Activated naive CD8-positive, alpha-beta T cell treated with anti-CD3 and anti-CD28 coated beads, Interleukin-2, amount 50 U/mL, for 24 hours (primary cell): ENCODE measurements around the gene RPS2.

ENCODE experiments used
- ATAC-seq: fragments of 150-1000 bp; cut with Tn5 transposase; one replicate; pipeline ENCODE4 v1.10.0; 2021
- DNase-seq: peaks from one replicate; pipeline ENCODE4 v3.0.0; 2021
- H3K27ac Mint-ChIP-seq: one replicate; pipeline ENCODE4 v1.8.0; 2021; ENCODE audit warnings: mild to moderate bottlenecking, mixed read lengths
- H3K27me3 Mint-ChIP-seq: one replicate; pipeline ENCODE4 v1.8.0; 2021; ENCODE audit warnings: mixed read lengths
- H3K36me3 Mint-ChIP-seq: one replicate; pipeline ENCODE4 v1.8.0; 2021; ENCODE audit warnings: low read depth, mixed read lengths
- H3K4me1 Mint-ChIP-seq: one replicate; pipeline ENCODE4 v1.8.0; 2021; ENCODE audit warnings: mixed read lengths
- H3K4me3 Mint-ChIP-seq: one replicate; pipeline ENCODE4 v1.8.0; 2021; ENCODE audit warnings: mild to moderate bottlenecking, moderate library complexity, mixed read lengths
- H3K9me3 Mint-ChIP-seq: one replicate; pipeline ENCODE4 v1.8.0; 2021; ENCODE audit warnings: mixed read lengths

The RPS2 gene

DNA sequence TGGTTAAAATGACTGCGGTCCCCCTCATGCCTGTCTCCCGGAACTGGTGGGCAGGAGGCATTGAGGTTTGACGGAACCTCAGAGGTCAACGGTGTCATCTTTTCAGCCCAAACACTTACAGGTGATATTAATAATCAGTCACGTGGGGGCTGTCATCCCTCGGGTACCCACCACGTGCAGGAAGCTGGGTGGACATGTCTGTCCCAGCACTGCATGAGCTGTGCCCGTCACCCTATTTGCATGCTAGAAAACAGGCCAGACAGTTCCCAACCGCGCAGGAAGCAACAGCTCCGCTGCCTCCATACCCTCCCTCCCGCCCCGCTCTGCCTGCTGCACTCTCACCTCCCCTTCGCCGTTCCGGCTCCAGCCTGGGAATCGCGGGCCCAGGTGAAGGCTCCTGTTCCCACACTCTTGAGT lies 26.5 kb upstream of the RPS2 start:
- DNase-seq = peak; percentile 69
- ATAC-seq = peak; percentile 61
- Mint-ChIP-seq H3K36me3 (no peaks in the 10 kb centered on the region), H3K27me3 (peaks cover 13% of the 10 kb centered on the region), H3K4me3 (peak overlapping the region; percentile 70), H3K27ac (peak overlapping the region; percentile 82), H3K4me1 (peaks cover 33% of the 10 kb centered on the region), H3K9me3 (no peaks in the 10 kb centered on the region)

DNA sequence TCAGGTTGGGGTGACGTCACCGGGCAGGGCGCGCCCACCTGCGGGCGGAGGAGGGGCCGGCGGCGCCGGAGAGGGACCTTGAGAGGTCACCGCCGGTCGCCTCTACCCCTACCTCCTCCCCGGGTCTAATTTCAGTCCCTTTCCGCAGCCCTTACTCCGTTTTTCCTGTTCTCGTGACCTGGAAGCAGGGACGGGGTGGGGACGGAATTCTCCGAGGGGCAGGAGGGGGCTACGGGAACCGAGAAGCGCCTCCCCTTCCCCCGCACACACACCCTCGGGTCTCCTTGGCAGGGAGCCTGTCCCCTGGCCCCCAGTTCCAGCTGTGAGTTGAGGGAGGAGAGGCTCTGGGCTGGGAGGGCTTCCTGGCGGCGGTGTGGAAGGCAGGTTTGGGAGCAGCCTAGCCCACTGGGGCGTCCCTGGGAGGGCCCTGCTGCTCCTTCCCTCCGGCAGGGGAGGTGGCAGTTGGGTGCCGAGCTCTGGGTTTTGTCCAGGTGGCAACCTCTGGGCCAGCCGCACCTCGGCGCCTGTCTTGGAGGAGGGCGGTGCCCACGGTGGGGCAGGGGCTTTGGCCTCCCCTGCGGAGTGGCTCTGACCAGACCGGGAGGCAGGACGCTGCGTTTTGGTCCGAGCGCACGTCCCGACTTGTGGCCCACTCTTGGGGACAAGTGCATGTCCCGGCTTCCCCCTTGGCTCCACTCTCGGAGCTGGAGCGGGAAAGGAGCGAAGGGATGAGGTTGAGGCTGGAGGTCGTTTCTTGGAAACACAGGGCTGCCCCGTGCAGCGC lies 25.9 kb upstream of the RPS2 start:
- H3K4me1 Mint-ChIP-seq = peaks cover 32% of the 10 kb centered on the region
- peaks cover 13% of the 10 kb centered on the region for H3K27me3 Mint-ChIP-seq
- no peak for ATAC-seq
- peak; percentile 64 for DNase-seq
- H3K27ac Mint-ChIP-seq = peak overlapping the region; percentile 82
- H3K9me3 Mint-ChIP-seq = no peaks in the 10 kb centered on the region
- peak overlapping the region; percentile 70 for H3K4me3 Mint-ChIP-seq
- H3K36me3 Mint-ChIP-seq = no peaks in the 10 kb centered on the region

DNA sequence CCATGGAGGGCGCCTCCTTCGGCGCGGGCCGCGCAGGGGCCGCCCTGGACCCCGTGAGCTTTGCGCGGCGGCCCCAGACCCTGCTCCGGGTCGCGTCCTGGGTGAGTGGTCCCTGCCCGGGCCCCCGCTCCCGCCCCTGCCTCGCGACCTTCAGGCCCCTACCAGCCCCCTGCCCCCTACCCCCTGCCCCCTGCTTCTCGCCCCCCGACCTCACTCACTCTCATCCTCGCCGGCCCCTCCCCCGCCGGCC lies 25.4 kb upstream of the RPS2 start:
- Mint-ChIP-seq H3K9me3 (no peaks in the 10 kb centered on the region), H3K4me1 (peaks cover 37% of the 10 kb centered on the region), H3K27ac (no peak overlapping the region), H3K27me3 (peaks cover 13% of the 10 kb centered on the region), H3K36me3 (no peaks in the 10 kb centered on the region), H3K4me3 (no peak overlapping the region)
- DNase-seq (no peak), ATAC-seq (no peak)

DNA sequence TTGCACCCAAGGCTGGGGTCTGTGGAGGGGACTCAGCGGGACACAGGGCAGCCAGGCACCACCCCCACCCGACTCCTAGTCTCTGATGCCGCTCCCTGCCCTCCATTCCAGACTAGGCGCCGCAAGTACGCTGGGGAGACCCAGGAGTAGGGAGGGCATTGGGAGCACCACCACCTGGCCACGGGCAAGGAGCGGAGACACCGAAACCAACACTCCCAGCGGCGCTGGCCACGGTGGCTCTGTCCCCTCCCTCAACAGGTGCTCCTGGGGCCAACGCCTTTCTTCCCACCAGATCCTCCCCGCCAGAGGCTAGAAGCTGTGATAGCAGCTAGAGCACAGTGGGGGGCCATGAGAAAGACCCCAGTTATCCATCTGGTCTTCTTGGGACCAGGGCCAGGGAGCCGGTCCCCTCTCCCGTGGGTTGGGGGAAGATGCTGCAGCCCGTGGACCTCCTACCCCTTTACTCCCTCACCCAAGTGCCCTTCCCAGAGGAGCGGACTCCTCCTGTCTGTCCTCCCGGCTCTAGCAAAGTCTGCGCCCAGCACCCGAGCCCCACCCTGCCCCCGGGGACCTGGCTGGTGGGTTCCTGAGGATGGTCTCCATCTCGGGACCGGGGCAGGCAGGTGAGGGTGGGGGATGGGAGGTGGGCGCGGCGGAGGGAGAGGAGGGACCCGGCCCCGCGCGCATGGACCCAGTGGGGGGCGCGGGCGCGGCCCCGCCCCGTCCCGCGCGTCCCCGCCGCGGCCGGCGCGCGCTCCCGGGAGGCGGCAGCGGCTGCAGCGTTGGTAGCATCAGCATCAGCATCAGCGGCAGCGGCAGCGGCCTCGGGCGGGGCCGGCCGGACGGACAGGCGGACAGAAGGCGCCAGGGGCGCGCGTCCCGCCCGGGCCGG lies 24.8 kb upstream of the RPS2 start, which contains the start of gene SYNGR3:
Gene SYNGR3 (plus strand): TSS at position 762 of the 892 bp plus-strand sequence. CDS start 133 bp downstream, outside the sequence.
- ATAC-seq (no peak), DNase-seq (no peak)
- no peaks in the 10 kb centered on the region for H3K9me3 Mint-ChIP-seq
- no peaks in the 10 kb centered on the region for H3K36me3 Mint-ChIP-seq
- H3K4me1 Mint-ChIP-seq = peaks cover 41% of the 10 kb centered on the region
- peaks cover 13% of the 10 kb centered on the region for H3K27me3 Mint-ChIP-seq
- peak within 1 kb of the TSS; percentile 82 for H3K27ac Mint-ChIP-seq
- peak within 1 kb of the TSS; percentile 70 for H3K4me3 Mint-ChIP-seq

DNA sequence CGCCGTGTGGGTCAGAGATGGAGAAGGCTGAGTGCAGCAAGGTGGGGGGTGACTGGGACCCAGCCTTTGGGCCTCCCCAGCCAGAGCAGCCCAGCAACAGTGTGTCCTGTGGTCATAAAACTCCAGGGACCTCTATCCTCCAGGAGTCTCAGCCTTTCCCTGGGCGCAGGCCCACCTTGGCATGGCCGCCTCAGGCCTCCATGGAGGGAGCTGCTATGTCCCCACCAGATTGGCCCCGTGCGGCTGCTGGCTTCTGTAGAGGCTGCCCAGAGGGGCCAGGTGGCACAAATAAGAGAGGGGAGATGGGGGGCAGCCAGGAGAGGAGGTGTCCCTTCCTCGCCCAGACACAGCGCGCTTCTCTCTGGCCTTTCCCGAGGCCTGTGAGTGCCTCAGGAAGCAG lies 22.6 kb upstream of the RPS2 start:
- no peak overlapping the region for H3K4me3 Mint-ChIP-seq

DNA sequence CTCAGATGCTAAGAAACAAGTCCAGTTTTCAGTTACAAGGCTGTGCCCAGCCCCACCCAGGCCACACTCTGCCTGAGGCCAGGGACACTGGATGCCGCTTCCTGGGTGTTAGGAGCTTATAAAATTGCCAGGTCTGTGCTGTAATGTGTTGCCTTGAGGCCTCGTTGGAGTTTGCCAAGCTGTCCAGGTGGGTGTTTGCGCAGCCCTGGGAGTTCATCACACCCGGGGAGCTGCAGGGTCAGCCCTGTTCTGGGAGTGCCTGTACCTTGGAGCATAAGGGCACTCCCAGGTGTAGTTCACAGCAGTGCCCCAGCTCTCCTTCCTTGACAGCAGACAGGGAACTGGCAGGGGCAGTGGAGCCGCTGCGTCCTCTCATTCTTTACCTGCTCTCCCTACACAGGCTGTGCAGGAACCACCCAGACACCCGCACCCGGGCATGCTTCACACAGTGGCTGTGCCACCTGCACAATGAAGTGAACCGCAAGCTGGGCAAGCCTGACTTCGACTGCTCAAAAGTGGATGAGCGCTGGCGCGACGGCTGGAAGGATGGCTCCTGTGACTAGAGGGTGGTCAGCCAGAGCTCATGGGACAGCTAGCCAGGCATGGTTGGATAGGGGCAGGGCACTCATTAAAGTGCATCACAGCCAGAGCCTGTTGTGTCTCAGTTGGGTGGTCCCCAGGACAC lies 21.0 kb upstream of the RPS2 start:
- no peak overlapping the region for H3K27ac Mint-ChIP-seq
- no peak for ATAC-seq
- no peaks in the 10 kb centered on the region for H3K9me3 Mint-ChIP-seq
- no peak for DNase-seq
- peaks cover 26% of the 10 kb centered on the region for H3K4me1 Mint-ChIP-seq
- peaks cover 39% of the 10 kb centered on the region for H3K27me3 Mint-ChIP-seq
- H3K4me3 Mint-ChIP-seq = peak overlapping the region; percentile 81
- no peaks in the 10 kb centered on the region for H3K36me3 Mint-ChIP-seq

More for the DNA sequence above, 22.6 kb upstream of the RPS2 start:
- Mint-ChIP-seq H3K27ac (no peak overlapping the region), H3K4me1 (peaks cover 35% of the 10 kb centered on the region), H3K36me3 (no peaks in the 10 kb centered on the region), H3K9me3 (no peaks in the 10 kb centered on the region), H3K27me3 (peaks cover 24% of the 10 kb centered on the region)
- no peak for ATAC-seq
- DNase-seq = no peak

DNA sequence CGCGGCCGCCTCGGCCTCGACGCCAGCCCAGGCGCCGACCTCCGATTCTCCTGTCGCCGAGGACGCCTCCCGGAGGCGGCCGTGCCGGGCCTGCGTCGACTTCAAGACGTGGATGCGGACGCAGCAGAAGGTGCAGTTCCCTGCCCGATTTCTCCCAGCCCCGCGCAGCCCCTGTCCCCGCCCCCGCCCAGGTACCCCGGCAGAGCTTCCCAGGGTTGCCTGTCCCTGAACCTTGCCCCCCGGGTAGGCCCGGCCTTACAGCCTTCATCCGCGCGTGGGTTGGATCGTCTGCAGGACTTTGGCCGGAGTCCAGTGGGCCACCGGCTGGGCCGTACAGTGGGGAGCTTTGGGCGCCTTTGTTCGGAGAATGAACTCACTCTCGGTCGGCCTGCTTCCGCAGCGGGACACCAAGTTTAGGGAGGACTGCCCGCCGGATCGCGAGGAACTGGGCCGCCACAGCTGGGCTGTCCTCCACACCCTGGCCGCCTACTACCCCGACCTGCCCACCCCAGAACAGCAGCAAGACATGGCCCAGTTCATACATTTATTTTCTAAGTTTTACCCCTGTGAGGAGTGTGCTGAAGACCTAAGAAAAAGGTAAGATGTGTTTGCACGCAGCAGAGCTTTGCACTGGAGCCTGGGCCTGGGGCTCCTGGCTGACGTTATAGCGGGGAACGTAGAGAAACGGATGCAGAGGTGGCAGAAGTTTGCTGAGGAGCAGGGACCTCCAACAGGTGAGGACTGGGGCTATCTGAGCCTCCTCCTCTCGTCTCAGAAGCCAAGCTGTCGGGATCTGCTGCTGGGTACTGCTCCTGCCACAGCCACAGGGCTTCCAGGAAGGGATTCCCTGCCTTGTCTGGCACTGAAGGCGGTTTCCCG lies 20.0 kb upstream of the RPS2 start:
- H3K27ac Mint-ChIP-seq = peak overlapping the region; percentile 49
- no peaks in the 10 kb centered on the region for H3K36me3 Mint-ChIP-seq
- H3K4me3 Mint-ChIP-seq = peak overlapping the region; percentile 81
- H3K27me3 Mint-ChIP-seq = peaks cover 43% of the 10 kb centered on the region
- ATAC-seq (peak; percentile 3), DNase-seq (no peak)
- H3K4me1 Mint-ChIP-seq = peaks cover 22% of the 10 kb centered on the region
- H3K9me3 Mint-ChIP-seq = no peaks in the 10 kb centered on the region

DNA sequence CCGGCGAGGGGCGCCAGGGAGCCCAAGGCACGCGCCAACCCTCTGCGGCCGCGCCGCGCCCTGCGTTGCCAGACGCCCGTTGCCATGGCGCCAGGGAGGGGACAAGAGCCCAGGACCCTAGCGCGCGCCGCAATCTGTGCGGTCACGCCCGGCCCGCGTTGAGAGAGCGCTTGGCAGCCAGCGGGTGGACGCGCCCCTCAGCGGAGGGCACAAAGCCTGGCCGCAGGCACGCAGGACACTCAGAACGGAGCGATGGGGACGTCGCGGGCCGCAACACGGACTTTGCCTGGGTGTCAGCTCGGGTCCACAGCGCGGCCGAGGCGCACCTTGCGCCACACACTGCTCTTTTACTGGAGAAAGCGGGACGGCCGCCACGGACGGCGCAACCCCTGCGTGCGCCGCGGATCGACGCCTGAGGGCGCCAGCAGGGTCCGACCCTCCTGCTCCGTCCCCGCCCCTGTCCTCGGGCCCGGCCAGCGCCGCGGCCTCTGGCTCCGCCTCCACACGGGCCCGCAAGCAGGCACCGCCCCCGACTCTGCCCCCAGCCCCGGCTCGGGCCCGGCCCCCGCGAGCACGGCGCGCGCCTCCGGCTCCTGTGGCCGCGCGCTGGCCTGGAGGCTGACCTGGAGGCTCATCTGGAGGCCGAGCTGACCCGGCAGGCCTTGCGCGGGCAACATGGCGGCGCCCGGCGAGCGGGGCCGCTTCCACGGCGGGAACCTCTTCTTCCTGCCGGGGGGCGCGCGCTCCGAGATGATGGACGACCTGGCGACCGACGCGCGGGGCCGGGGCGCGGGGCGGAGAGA lies 19.1 kb upstream of the RPS2 start, which contains the start of gene GFER:
Gene GFER (plus strand): TSS at position 650 of the 803 bp plus-strand sequence. CDS start 26 bp downstream, at position 676.
- Mint-ChIP-seq H3K27ac (peak within 1 kb of the TSS; percentile 49), H3K4me3 (peak within 1 kb of the TSS; percentile 81), H3K4me1 (peaks cover 17% of the 10 kb centered on the region), H3K27me3 (peaks cover 35% of the 10 kb centered on the region), H3K9me3 (no peaks in the 10 kb centered on the region), H3K36me3 (no peaks in the 10 kb centered on the region)
- ATAC-seq (peak; percentile 77), DNase-seq (peak; percentile 84)

DNA sequence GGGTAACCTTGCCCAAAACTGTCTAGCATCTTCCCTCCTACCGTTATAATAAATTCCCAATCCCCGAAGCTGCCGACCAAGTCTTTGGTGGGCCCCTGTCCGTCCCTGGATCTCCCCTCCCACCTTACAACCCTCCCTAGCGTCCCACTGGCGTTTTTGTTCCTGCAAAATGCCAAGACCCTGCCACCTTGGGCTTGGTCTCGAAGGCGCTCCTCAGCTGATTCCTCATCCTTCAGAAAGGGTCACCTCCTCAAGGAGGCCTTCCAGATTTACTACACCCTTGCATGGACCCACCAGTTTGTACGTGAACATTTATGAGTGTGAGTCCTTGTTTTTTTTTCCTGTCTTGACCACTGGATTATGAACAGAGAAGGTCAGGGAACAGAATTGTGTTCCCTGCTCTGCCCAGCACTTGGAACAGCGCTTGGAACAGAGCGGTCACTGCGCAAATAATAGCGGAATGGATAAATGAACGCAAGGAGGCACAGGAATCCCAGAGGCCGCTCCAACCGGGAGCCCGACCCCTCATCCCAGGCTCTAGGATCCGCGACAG lies 18.4 kb upstream of the RPS2 start:
- Mint-ChIP-seq H3K4me1 (peaks cover 17% of the 10 kb centered on the region), H3K27ac (no peak overlapping the region)

DNA sequence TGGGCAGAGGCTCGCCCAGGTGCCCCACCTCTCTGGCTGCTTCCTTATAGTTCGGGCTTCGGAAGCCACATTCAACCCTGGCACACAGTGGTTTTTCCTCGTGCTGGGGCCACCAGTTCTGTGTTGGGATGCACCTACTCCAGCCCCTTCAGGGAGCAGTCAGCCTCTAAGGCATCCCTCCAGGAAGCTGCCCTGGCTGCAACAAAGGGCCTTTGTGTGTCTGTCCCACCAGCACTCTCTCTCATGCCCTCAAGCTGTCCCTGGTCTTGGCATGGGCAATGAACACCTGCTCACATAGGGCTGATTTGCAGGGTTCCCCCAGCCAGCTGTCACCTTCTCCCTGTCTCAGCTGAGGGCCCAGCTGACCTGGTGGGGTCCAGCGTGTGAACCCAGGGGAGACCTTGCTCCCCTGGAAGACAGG lies 17.4 kb upstream of the RPS2 start:
- ATAC-seq = no peak
- Mint-ChIP-seq H3K9me3 (no peaks in the 10 kb centered on the region), H3K4me1 (peaks cover 17% of the 10 kb centered on the region), H3K27me3 (peaks cover 30% of the 10 kb centered on the region), H3K36me3 (peaks cover 5% of the 10 kb centered on the region), H3K4me3 (no peak overlapping the region), H3K27ac (no peak overlapping the region)
- no peak for DNase-seq

More for the DNA sequence above, 18.4 kb upstream of the RPS2 start:
- Mint-ChIP-seq H3K4me3 (peak overlapping the region; percentile 65), H3K27me3 (peaks cover 31% of the 10 kb centered on the region), H3K36me3 (no peaks in the 10 kb centered on the region), H3K9me3 (no peaks in the 10 kb centered on the region)
- no peak for DNase-seq
- ATAC-seq = no peak

DNA sequence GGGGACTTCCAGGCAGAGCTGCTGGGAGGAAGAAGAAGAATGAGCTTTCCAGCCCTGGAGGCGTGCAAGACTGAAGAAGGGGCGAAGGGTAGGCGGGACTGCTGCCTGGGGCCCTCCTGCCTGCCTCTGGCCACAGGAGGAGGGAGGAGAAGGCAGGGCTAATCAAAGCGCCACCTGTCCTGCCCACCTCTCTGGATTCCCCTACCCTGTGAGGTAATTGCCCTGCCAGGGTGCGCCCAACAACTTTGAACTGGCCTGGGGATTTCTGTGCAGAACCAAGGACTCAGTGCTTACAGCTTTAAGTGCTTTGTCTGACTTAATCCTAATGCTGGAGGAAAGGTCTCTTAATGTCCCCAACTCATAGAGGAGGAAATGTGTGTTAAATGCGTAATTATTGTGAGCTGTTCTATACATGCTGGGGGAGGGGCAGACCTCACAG lies 16.8 kb upstream of the RPS2 start, which contains the start of gene NOXO1:
Gene NOXO1 (minus strand): TSS at position 72 of the 439 bp plus-strand sequence. CDS start 290 bp downstream, outside the sequence.
- Mint-ChIP-seq H3K4me3 (no peak within 1 kb of the TSS), H3K36me3 (peaks cover 7% of the 10 kb centered on the region), H3K27me3 (peaks cover 30% of the 10 kb centered on the region), H3K4me1 (peaks cover 17% of the 10 kb centered on the region), H3K27ac (peak within 1 kb of the TSS; percentile 10), H3K9me3 (no peaks in the 10 kb centered on the region)
- DNase-seq = no peak
- peak; percentile 3 for ATAC-seq

DNA sequence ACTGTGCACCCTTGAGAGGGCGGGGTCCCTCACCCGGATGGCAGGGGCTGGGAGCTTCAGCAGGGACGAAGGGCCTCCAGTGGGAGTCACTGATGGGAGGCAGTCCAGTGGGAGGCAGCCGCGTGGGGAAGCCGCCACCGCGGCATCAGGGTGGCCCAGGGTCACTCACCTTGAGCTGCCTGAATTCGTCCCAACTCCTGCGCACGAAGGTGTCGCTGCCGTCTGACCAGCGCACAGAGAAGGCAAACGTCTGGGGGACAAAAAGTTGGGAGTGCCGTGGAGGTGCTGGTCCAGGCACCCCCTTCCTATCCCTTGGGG lies 16.1 kb upstream of the RPS2 start:
- no peak overlapping the region for H3K4me3 Mint-ChIP-seq
- H3K9me3 Mint-ChIP-seq = no peaks in the 10 kb centered on the region

More for the DNA sequence above, 16.1 kb upstream of the RPS2 start:
- no peak for DNase-seq
- peaks cover 30% of the 10 kb centered on the region for H3K27me3 Mint-ChIP-seq
- no peak overlapping the region for H3K27ac Mint-ChIP-seq
- ATAC-seq = no peak
- H3K36me3 Mint-ChIP-seq = peaks cover 13% of the 10 kb centered on the region
- H3K4me1 Mint-ChIP-seq = peaks cover 17% of the 10 kb centered on the region
